NAMALWA (cell line): ENCODE measurements around the gene LRRC51.
A peak's percentile ranks its signal among the peaks of the same experiment; 100 is the strongest.
"Not testable (repeated sequence)": the region's sequence is repeated elsewhere in the genome, so short reads cannot be mapped to it uniquely, and the experiment has no call there.

Source experiments
- DNase-seq: peaks from one replicate; pipeline ENCODE4 v3.0.0-alpha.2; 2015; ENCODE audit warnings: low spot score

The LRRC51 gene

DNA sequence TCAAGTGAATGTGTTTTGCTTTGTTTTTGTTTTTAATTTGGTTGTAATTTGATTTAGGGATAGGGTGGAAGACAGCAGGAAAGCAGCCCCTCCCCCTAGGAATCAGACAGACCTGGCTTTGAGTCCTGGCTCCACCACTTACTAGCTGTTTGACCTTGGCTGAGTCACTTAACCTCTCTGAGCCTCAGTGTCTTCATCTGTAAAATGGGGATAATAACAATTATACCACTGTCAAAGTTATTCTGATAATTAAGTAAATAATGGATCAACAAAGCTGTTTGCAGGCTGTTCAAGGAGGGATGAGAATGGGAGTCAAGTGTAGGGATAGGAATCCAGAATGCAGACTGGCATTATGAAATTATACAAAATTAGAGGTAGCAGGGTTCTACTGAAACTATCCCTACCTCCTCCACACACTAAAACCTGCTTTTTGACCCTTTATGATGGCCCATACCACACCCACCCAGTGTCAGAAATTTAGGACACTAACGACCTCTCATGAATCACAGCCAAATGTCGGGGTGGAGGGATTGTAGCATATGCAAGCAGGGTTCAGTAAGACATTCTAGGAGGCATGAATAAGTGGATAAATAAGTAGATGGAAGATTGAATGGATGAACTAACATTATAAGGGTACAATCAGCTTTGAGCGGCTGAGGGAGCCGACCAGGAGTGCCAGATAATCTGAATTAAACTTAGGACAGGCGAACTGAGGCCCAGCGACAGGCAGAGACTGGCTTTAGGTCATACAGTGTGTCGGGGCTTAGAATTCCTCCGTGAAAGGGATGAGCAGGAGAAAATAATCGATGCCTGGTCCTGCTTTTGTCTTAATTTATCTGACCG lies 30.9 kb downstream of the LRRC51 start:
- DNase-seq = no peak

DNA sequence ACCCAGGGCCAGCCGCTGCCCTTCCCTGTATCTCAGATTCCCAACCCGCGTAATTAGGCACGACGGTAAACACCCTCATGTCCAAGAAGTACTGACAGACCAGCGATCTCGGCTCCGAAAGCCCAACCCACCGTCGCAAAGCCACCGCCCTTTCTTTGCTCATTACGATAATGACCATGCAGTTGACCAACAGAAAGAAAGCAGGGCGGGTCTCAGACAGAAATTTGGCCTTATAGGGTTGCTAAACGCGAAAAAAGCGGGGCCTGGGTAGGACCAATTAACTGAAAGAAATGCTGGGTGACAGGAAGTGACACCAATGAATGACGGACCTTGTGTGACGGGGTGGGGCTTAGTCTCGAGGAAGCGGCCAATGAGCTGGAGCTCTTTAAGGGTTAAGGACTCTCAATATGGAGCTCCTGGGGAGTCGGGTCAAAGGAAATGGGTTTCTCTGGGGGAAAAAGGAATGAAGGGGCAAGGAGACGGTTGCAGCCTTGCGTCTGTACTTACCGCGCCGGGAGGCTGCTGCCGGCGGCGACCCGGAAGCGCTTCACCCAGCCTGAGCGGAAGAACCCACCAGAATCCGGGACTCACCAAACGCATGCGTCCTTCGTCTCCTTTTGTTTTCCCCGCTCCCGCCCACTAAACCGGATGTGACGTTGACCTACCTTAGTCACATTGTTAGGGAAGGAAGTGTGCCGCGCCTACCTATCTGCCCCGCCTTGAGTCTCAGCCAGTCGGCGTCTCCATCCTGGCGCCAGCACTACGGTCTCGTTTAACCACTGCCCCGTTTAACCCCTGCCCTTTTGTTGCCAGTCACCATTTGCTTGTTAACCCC lies 31.7 kb downstream of the LRRC51 start, which contains the start of gene ANAPC15:
TSS of gene ANAPC15 (minus strand) at position 553 of the 835 bp plus-strand sequence. CDS start 1,419 bp downstream, outside the sequence.
- DNase-seq = peak; percentile 100

DNA sequence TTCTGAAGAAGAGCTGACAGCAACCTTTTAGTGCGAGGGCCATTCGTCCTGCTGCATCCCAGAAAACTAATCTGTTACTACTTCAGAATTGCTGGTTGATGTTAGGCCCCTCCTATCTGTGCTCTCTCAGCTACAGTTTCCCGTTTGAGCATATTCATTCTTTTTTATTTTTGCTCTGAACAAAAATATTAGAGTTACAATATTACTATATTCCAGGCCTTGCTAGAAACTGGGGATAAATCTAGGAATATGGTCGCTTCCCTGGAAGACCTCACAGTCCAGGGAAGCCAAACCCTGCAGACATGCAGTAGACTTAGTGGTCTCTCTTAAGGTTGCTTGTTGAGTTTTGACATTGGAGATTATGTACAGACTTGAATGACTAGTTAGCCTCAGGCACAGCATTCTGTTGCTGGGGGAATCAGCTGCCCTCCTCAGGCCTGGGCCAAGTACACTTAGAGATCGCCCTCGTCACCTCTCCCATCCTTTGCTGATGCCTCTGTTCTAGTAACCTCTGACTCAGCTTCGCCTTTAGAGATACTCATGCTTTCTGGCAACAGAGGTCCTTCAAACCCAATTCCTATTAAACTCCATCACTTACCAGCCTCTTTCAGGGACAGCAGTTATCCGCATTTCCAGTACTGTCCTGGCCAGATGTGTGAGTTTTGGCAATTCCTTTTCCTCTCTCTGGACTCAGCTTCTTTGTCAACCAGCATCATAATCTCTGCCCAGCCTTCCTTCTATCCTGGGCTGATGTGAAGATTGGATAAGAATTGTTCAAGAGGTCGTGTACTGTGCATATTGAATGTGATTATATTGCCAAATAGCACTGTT lies 32.5 kb downstream of the LRRC51 start:
- DNase-seq = no peak

DNA sequence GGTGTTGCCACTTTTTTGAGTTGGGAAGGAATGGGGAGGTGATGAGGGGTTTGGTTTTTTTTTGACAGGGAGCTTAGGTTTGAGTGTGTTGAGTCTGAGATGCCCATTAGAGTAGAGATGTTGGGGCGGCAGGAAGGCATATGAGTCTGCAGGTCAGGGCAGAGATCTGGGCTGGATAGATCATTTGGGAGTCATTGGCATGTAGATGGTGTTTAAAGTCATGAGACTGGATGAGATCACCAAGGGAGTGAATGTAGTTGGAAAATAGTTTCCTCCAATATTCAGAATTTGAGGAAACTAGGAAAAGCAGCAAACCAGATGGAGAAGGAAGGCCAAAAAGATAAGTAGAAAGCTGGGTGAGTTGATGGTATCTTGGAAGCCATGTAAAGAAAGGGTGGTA lies 33.9 kb downstream of the LRRC51 start:
- no peak for DNase-seq

DNA sequence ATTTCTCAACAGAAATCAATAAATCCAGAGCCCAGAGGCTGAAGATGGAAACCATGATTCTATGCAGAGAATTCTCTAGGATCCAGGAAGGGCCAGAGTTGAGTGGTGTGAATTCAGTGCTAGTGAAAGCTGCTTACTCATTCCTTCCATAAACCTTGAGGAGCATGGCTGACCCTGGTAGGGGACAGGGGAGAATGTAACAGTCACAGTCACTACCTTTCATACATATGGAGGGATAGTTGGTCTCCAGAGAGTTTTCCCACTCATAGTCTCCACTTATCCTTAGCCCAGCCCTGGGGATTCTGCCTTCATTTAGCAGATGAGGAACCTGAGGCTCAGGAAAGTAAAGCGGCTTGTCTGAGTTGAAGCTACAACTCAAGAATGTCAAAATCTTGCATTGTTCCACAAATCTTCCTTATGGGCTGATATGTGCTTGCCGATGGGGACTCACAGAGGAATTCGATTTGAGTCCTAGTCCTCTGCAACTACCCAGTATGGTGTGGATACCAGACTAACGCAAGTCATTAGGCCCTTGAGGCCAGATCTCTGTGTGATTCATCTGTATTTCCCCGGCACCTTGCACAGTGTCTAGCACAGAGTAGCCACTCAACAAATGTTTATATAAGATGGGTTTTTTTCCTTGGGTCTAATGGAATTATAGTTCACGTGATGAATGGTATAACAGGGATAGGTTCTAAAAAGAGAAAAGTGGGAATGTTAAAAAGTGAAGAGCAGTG lies 35.5 kb downstream of the LRRC51 start:
- no peak for DNase-seq

DNA sequence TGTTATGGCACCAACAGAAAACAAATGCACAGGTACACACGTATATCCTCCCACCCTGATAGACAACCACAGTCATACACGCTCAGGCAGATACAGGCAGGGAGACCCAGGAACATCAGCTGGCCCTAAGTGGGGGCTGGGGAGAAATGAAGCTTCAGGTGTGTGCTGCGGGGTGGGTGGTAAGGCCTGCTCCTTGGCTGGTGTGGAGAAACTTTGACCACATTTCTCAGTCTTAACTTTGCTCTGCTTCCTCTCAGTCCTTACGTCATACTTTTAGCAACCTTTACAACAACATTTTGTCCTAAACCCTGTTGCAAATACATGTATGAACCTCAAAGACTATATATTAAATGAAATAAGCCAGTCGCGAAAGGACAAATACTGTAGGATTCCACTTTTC lies 38.5 kb downstream of the LRRC51 start:
- DNase-seq = no peak

DNA sequence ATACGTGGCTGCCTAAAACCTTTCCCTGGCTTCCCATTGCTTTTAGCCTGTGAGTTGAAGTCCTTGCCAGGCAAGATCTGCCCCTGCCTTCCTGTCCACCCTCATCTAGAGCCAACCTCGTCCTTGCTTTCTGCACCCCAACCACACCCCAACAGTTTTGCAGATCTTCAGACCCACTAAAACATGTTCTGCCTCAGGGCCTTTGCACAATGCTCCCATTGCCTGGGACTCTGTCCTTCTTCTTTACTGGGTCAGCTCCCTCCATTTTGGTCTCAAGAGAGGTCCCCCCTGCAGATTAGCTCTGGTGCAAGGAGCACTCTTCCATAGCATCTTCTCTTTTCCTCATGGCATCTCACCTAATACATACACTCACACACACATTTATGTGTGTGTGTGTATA lies 40.3 kb downstream of the LRRC51 start:
- DNase-seq = no peak

DNA sequence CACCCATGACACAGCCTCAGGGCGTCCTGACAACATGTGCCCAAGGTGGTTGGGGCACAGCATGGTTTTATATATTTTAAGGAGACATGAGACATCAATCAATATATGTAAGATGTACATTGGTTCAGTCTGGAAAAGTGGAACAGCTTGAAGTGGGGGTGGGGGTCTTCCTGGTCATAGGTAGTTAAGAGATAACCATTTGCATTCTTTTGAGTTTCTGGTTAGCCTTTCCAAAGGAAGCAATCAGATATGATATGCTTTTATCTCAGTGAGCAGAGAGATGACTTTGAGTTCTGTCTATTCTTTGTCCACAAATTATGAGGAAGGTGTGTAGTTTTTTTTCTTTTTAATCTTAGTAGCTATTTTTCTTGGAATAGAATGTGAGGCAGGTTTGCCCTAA lies 42.0 kb downstream of the LRRC51 start:
- DNase-seq = no peak

DNA sequence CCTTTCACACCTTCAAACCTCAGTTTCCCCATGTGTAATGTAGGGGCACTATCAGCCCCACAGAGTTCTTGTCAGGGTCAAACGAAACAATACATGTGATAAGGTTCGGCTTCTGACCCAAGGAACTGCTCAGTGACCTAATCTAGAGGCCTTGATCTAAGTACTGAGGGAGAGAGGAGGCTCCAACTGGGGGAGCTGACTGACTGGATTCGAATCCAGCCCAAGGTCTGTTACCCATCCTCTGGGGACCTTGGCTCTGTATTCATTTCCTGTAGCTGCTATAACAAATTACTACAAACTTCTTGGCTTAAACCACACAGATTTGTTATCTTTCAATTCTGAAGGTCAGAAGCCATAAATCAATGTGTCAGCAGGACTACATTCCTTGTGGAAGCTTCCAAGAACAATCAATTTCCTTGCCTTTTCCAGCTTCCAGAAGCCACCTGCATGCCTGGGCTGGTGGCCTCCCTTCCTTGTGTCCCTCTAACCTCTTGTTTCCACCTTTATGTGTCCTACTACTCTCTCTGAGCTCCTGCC lies 42.5 kb downstream of the LRRC51 start:
- DNase-seq = no peak

DNA sequence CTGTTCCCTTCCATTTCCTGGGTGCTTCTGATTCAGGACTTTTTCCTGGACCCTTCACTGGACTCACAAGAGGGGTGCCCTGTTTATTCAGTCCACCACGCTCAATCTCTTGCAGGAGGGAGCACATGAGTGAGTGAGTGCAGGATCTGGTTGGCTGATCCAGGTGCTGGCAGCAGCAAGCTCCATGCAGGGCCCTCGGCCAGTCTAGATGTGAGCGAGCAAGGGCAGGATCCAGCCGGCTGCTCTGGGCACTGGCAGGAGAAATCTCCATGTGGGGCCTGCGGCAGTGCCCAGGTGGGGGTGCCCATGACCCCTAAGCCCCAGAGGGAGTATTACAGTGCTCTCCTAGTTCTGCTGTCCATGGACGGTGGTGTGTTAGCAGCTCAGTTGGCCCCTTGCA lies 43.4 kb downstream of the LRRC51 start:
- DNase-seq = no peak

DNA sequence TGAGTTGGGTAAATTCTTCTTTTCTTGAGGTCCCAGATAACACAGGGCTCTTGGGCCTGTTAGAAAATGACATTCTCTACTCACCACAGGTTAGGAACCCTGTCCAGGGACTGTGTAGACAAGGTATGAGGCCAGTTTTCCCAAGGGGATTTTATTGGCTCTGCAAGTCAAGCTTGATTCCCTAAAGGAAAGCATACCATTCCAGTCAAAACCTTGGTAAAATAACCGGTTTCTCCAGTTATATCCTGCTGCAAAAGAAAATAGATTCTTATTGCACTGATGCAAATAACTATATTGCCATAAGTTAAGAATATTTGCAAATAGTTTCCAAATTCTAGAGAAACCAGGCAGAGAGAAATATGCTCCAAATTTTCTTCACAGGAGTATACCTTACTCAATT lies 45.3 kb downstream of the LRRC51 start:
- no peak for DNase-seq

DNA sequence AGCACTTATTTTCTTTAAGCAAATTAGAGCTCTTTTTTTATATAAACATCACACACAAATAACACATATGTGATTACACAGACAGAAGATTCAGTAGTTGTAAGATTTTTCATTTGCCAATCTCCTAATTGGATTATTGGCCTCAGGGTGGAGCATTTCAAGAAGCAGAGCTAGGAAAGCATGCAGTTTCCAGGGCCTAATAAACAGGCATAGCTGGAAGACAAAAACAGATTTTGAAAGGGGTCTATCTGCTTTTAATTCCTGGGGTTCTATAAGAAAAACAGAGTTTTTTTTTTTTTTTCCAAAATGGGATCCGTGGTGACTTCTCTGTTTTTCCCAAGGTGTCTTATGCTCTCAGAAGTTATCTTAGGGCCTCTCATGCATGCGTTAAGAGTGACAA lies 47.3 kb downstream of the LRRC51 start:
- no peak for DNase-seq

DNA sequence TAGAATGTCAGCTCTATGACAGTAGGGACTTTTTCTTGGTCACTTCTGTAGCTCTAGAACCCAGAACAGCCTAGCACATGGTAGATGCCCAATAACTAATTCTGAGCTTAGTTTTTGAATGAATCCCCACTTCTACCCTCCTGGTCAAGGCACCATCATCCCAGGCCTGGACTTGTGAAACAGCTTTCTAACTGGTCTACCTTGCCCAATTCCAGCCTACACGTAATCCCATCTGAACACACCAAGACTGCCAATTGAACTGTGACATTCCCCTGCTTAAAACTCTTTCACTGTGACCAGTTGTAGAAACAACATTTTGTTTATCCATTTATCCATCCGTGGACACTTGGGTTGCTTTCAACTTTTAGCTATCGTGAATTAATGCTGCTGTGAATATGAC lies 48.7 kb downstream of the LRRC51 start:
- no peak for DNase-seq

DNA sequence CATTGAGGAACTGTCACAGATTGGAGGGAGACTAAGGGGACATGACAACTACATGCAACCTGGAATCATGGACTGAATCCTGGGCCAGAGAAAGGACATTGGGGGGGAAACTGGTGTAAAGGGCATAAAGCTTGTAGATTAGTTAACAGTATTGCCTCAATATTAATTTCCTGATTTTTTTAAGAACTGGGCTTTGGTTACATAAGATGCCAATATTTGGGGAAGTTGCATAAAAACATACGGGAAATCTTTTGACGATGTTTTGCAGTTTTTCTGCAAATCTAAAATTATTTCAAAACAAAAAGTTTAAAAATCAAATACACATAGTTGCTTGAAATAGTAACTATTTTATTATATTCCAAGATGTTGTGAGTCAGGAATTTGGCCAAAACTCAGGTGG lies 52.0 kb downstream of the LRRC51 start:
- no peak for DNase-seq

DNA sequence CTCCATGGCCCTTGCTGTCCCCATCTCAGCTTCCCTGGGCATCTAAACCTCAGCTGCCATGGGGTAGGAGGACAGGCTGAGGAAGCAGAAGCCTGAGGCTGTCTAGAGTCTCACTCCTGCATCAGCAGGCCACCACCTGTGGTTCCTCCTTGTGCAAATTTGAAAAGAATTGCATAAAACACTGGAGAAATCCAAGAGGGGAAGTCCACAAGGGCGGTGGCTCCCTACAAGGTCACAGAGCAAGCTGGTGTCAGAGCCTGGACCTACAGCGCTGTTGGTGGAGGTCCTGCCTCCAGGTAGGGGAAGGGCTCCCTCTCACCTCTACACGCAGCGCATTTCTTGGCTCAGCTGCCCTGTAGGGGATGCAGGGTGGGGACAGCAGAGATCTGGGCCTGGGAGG lies 54.8 kb downstream of the LRRC51 start, which contains the start of gene FOLR3:
TSS of gene FOLR3 (plus strand) at position 253 of the 400 bp plus-strand sequence. CDS start 228 bp downstream, outside the sequence.
- DNase-seq = not testable (repeated sequence)

DNA sequence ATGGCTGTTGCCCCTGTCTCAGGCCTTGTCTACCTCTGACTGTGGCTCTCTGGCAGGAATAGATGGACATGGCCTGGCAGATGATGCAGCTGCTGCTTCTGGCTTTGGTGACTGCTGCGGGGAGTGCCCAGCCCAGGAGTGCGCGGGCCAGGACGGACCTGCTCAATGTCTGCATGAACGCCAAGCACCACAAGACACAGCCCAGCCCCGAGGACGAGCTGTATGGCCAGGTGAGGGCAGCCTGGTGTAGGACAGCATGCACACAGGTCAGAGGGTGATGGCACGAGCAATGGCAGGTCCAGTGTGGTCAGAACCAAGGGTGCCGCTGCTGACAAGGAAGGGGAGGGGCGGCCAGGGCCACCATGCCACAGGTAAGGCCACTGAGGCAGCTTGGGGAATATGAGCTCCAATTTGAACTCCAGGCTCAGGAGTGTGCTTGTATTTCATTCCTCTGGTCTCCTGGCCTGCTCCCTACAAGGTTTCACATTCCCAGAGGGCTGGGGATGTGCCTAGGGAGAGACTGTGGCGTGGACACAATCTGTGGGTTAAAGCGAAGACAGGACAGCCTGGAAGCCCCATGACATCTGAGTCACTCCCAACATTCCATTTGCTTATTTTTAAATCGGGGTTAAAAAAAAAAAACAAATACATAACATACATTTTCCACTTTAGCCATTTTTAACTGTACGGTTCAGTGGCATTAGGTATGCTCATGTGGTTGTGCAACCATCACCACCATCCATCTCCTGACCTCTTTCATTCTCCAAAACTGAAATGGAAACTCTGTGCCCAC lies 55.4 kb downstream of the LRRC51 start:
- no peak for DNase-seq

DNA sequence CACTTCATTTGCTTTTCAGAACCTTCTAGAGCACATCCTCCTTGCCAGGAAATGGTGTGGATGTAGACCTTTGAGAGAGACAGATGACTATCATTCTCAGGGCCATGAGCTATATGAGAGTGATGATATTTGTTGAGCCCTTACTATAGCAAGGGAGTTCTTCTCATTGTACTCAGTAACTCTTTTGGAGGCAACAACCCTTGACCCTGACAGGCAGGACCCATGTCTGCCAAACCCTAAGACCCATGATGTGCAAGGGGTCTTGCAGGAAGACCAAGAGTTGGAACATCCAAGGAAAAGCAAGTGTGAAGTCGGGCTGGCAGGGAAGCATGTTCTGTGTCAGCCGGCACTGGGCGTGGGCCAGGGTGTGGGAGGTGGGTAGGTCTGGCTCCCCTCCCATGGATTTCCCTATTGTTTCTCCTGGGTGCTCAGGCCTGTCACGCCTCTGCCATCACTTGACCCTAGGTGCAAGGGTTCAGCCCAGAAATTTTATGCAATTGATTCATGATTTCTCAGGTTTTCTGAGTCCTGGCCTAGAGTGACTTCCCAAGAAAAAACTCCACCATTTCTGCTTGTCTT lies 56.1 kb downstream of the LRRC51 start:
- no peak for DNase-seq

DNA sequence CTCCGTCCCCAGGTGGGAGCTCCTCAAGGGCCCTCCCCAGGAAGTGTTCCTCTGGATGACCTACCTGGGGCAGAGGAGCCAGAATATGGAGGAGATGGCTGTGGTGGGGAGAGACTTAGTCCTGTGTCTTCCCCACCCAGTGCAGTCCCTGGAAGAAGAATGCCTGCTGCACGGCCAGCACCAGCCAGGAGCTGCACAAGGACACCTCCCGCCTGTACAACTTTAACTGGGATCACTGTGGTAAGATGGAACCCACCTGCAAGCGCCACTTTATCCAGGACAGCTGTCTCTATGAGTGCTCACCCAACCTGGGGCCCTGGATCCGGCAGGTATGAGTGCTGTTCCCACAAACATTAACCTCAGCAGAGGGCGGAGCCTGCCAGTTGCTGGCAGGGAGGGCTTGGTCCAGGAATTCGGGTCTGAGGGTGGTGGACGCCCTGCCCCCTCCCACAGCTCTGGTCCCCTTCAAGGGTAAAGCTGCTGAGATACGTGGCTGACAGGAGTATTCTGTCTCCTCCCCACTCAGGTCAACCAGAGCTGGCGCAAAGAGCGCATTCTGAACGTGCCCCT lies 58.3 kb downstream of the LRRC51 start:
- no peak for DNase-seq

DNA sequence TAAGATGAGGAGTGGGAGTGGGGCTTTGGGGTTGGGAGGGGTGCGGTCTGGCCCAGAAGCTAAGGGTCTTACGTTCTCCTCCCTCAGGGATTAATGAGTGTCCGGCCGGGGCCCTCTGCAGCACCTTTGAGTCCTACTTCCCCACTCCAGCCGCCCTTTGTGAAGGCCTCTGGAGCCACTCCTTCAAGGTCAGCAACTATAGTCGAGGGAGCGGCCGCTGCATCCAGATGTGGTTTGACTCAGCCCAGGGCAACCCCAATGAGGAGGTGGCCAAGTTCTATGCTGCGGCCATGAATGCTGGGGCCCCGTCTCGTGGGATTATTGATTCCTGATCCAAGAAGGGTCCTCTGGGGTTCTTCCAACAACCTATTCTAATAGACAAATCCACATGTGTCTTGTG lies 58.9 kb downstream of the LRRC51 start:
- DNase-seq = no peak

DNA sequence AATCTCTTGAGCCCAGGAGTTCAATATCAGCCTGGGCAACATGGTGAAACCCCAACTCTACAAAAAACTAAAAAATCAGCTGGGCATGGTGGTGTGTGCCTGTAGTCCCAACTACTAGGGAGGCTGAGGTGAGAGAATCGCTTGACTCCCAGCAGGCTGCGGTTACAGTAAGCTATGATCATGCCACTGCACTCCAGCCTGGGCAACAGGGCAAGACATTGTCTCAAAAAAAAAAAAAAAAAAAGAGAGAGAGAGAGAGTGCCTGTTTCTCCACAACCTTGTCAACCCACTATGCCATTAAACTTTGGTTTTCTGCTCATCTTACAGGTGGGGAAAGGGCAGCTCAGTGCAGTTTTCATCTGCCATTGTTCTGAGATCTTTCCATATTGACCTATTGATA lies 60.0 kb downstream of the LRRC51 start:
- no peak for DNase-seq
